GM12878 (cell line): ENCODE results near the gene ZC3H12D. TPM values are rescaled to one million over a fixed set of nuclear protein-coding genes. Genes with fewer than 3 reads are reported as not detected.

Experiments used
- ATAC-seq: fragments of 200-7000 bp; cut with Tn5 transposase; 3 replicates; pipeline ENCODE4 v1.9.1; 2020; ENCODE audit warnings: mild to moderate bottlenecking, moderate library complexity
- BruUV-seq: library from RNA; stranded (reverse); fragments of 400-500 nt; replicated peaks from 2 replicates; lab custom pipeline; 2021; lab: Mats Ljungman, UMichigan
- CTCF ChIA-PET: fragments of 300-600 bp; sonication (Branson Sonifier 250); formaldehyde crosslinking; extraction: SDS; loops from one replicate; lab custom pipeline; 2021; ENCODE audit warnings: inconsistent platforms; lab: Yijun Ruan, JAX
- POLR2A ChIA-PET: fragments of 350-600 bp; formaldehyde crosslinking; extraction: SDS; loops from one replicate; lab custom pipeline; 2021; ENCODE audit warnings: inconsistent platforms; lab: Charles Lee
- RAD21 ChIA-PET: fragments of 300-600 bp; sonication (Branson Sonifier 250); formaldehyde crosslinking; loops from one replicate; lab custom pipeline; 2023; ENCODE audit warnings: antibody characterized with exemption; ENCODE audit not compliant: unreplicated experiment; lab: Charles Lee
- SMC1A ChIA-PET: fragments of 300-600 bp; sonication (Branson Sonifier 250); formaldehyde crosslinking; loops from one replicate; lab custom pipeline; 2023; ENCODE audit not compliant: unreplicated experiment, uncharacterized antibody; lab: Charles Lee
- DNase-seq: peaks from one replicate; pipeline ENCODE4 v3.0.0-alpha.2; 2011; ENCODE audit warnings: low read depth, low spot score
- FAIRE-seq: peaks from 3 replicates; lab custom pipeline; 2011; peaks lifted over from hg19 to GRCh38; lab: Jason Lieb, UNC
- H2AFZ ChIP-seq: 2 replicates; pipeline ENCODE4 v1.6.0; 2011; ENCODE audit warnings: low read depth, low read length, control low read depth; ENCODE audit not compliant: control insufficient read depth
- H3K27ac ChIP-seq: 2 replicates; pipeline ENCODE4 v1.5.1; 2011; ENCODE audit warnings: control low read depth; ENCODE audit not compliant: control insufficient read depth, insufficient read depth
- H3K27me3 ChIP-seq, 2 experiments: replicated peaks in 1 of 2; 2 replicates each; pipeline versions ENCODE4 v1.6.0 to v1.6.1; 2011; ENCODE audit warnings: low read length in 1 of 2; ENCODE audit not compliant: control insufficient read depth in 2 of 2, insufficient read depth in 2 of 2
- H3K36me3 ChIP-seq, 2 experiments: 2 replicates each; pipeline ENCODE4 v1.5.1; 2011; ENCODE audit warnings: low read length in 1 of 2; ENCODE audit not compliant: control insufficient read depth in 2 of 2, insufficient read depth in 2 of 2
- H3K4me1 ChIP-seq: 2 replicates; pipeline ENCODE4 v1.6.1; 2011; ENCODE audit warnings: mild to moderate bottlenecking, low read length, moderate library complexity, mixed read lengths; ENCODE audit not compliant: control insufficient read depth, insufficient read depth
- H3K4me2 ChIP-seq: 2 replicates; pipeline ENCODE4 v1.6.0; 2011; ENCODE audit warnings: control low read depth; ENCODE audit not compliant: control insufficient read depth, insufficient read depth
- H3K4me3 ChIP-seq: fragments of 200-600 bp; sonication (generic); 2 replicates; pipeline ENCODE4 v1.5.1; 2016
- H3K79me2 ChIP-seq: 2 replicates; pipeline ENCODE4 v1.6.0; 2011; ENCODE audit warnings: low read length; ENCODE audit not compliant: control insufficient read depth, insufficient read depth
- H3K9ac ChIP-seq: 2 replicates; pipeline ENCODE4 v1.8.0; 2011; ENCODE audit warnings: low read length, control low read depth, mixed read lengths; ENCODE audit not compliant: control insufficient read depth, insufficient read depth
- H3K9me3 ChIP-seq: replicated peaks from 3 replicates; pipeline ENCODE4 v1.5.1; 2011; ENCODE audit warnings: mild to moderate bottlenecking, low read length; ENCODE audit not compliant: control insufficient read depth, insufficient read depth
- H4K20me1 ChIP-seq: 2 replicates; pipeline ENCODE4 v1.6.0; 2011; ENCODE audit not compliant: control insufficient read depth, insufficient read depth
- ATF7 ChIP-seq: fragments of 450-650 bp; IDR thresholded peaks from 2 replicates; pipeline ENCODE4 v1.6.1; 2016; ENCODE audit warnings: low read depth, mild to moderate bottlenecking
- KDM1A ChIP-seq: fragments of 200-600 bp; sonication (generic); IDR thresholded peaks from 2 replicates; pipeline ENCODE4 v1.6.1; 2016; ENCODE audit warnings: borderline replicate concordance
- MYB ChIP-seq: fragments of 150-350 bp; IDR thresholded peaks from 2 replicates; pipeline ENCODE4 v1.6.1; 2014; ENCODE audit warnings: mild to moderate bottlenecking, low read depth, low read length, borderline replicate concordance
- NR2F1 ChIP-seq: fragments of 450-650 bp; conservative IDR thresholded peaks from 2 replicates; pipeline ENCODE4 v1.6.1; 2017; ENCODE audit warnings: mild to moderate bottlenecking
- RBBP5 ChIP-seq: fragments of 200-600 bp; sonication (generic); conservative IDR thresholded peaks from 2 replicates; pipeline ENCODE4 v1.6.1; 2016
- RCOR1 ChIP-seq: conservative IDR thresholded peaks from 2 replicates; pipeline ENCODE4 v1.6.1; 2012; ENCODE audit warnings: low read depth, low read length, improper control_type of control experiment
- RELA ChIP-seq: fragments of 450-650 bp; IDR thresholded peaks from 2 replicates; pipeline ENCODE4 v1.8.0; 2014; ENCODE audit warnings: borderline replicate concordance; ENCODE audit not compliant: partially characterized antibody
- SMAD1 ChIP-seq: fragments of 450-650 bp; IDR thresholded peaks from 2 replicates; pipeline ENCODE4 v1.6.1; 2018; ENCODE audit warnings: mild to moderate bottlenecking, low read depth; ENCODE audit not compliant: partially characterized antibody
- SPI1 ChIP-seq: IDR thresholded peaks from 2 replicates; pipeline ENCODE4 v1.6.1; 2011; ENCODE audit warnings: low read depth, mild to moderate bottlenecking, low read length, moderate library complexity, borderline replicate concordance; ENCODE audit not compliant: insufficient read depth
- SREBF1 ChIP-seq: IDR thresholded peaks from 2 replicates; pipeline ENCODE4 v1.6.1; 2012; ENCODE audit warnings: mild to moderate bottlenecking, low read length
- TCF12 ChIP-seq: IDR thresholded peaks from 2 replicates; pipeline ENCODE4 v1.6.1; 2011; ENCODE audit warnings: low read depth, mild to moderate bottlenecking, low read length
- ZNF622 ChIP-seq: fragments of 450-650 bp; IDR thresholded peaks from 2 replicates; pipeline ENCODE4 v1.6.1; 2017; ENCODE audit warnings: mild to moderate bottlenecking, inconsistent platforms
- WGBS: methylation state at CpG from one replicate; pipeline ENCODE4 v1.1.6; 2016; ENCODE audit warnings: low lambda C conversion rate; ENCODE audit not compliant: insufficient replicate concordance, insufficient coverage; ENCODE audit errors: missing lambda C conversion rate; 5-methylcytosine and 5-hydroxymethylcytosine counted together
- in situ Hi-C: fragments of 300-500 bp; cut with MboI; formaldehyde crosslinking; loops from 9 replicates; pipeline ENCODE4 v1.14.3; 2018; ENCODE audit warnings: mixed read lengths
- intact Hi-C: fragments of 100-400 bp; cut with micrococcal nuclease; formaldehyde crosslinking; loops from one replicate; pipeline ENCODE4 v1.14.2; 2022; ENCODE audit not compliant: unreplicated experiment
- polyA plus RNA-seq, 11 experiments: library from polyadenylated mRNA; depleted of rRNA in 4 of 11; unstranded in 6 of 11; stranded (reverse) in 5 of 11; fragments of >200 nt; fragmentation: Nextera tagmentation in 4 of 11; fragmentation: Illumina TruSeq in 1 of 11; extraction: Ambion mirVana in 4 of 11; extraction: Trizol in 1 of 11; gene quantifications; 1 replicate in 1 of 11; 2 replicates in 10 of 11; pipeline versions ENCODE4 v1.2.1 to v1.2.3, GENCODE V29; 2011 to 2016; ENCODE audit warnings: inconsistent platforms in 2 of 11, missing spikeins in 2 of 11, low read depth in 1 of 11
- total RNA-seq, 4 experiments: library from RNA; depleted of rRNA in 3 of 4; stranded (reverse); fragments of >200 nt in 3 of 4; fragmentation: Illumina TruSeq in 1 of 4; extraction: Trizol in 1 of 4; gene quantifications; 2 replicates each; pipeline versions ENCODE4 v1.2.1 to v1.2.3, GENCODE V29; 2013 to 2021
- TF ChIP-seq, protein P1 (sequence below): IDR thresholded peaks from 2 replicates; pipeline ENCODE4 v1.6.1; 2012; ENCODE audit warnings: mild to moderate bottlenecking, low read depth, low read length
- TF ChIP-seq, protein P2 (sequence below): IDR thresholded peaks from 2 replicates; pipeline ENCODE4 v1.6.1; 2012; ENCODE audit warnings: low read depth, low read length, improper control_type of control experiment
- TF ChIP-seq, protein P3 (sequence below): IDR thresholded peaks from 2 replicates; pipeline ENCODE4 v1.6.1; 2011; ENCODE audit warnings: borderline replicate concordance, low read depth, mild to moderate bottlenecking, moderate library complexity, mixed read lengths, low read length; ENCODE audit not compliant: insufficient read depth; ENCODE audit errors: extremely low read length

The ZC3H12D gene
- total and polyA plus RNA-seq, 10 of the 15 experiments (the other 5 are each of a cell fraction or from before 2014, with no cell fraction given): 1.4 to 29.7 (median 8.8) TPM

DNA sequence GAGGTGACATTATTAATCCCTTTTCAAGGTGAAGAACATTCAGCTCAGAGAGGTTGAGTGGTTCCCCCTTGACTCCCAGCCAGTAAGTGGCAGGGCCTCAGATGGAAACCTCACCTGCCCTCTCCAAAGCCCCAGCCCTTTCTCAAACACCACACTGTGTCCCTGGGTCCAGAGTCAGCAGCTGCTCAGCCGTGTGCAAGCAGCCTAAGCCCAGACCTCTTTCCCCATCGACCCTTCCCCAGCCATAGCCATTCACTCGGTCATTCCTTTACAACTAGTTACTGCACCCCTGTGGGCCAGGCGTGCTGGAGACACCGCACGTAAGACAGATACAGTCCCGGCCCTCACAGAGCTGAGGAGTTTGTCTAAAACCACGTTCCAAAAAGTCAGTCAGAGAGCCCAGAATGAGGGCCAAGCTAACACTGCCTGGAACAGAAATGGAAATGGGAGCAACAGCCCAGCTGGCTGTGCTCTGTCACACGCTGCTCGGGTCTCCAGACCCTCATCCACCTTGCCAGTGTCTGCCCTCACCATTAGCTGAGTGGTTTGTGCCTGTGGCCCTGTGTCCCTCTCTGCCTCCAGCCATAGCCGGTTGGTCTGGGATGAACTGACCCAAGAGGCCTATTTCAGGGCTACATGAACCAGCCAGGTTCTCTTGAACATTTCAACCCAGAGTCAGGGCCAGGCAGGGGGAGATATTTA, 29.6 kb downstream of the ZC3H12D start (continued):
- TF ChIP-seq ZNF622: no peak
- TF ChIP-seq, protein P1, sequence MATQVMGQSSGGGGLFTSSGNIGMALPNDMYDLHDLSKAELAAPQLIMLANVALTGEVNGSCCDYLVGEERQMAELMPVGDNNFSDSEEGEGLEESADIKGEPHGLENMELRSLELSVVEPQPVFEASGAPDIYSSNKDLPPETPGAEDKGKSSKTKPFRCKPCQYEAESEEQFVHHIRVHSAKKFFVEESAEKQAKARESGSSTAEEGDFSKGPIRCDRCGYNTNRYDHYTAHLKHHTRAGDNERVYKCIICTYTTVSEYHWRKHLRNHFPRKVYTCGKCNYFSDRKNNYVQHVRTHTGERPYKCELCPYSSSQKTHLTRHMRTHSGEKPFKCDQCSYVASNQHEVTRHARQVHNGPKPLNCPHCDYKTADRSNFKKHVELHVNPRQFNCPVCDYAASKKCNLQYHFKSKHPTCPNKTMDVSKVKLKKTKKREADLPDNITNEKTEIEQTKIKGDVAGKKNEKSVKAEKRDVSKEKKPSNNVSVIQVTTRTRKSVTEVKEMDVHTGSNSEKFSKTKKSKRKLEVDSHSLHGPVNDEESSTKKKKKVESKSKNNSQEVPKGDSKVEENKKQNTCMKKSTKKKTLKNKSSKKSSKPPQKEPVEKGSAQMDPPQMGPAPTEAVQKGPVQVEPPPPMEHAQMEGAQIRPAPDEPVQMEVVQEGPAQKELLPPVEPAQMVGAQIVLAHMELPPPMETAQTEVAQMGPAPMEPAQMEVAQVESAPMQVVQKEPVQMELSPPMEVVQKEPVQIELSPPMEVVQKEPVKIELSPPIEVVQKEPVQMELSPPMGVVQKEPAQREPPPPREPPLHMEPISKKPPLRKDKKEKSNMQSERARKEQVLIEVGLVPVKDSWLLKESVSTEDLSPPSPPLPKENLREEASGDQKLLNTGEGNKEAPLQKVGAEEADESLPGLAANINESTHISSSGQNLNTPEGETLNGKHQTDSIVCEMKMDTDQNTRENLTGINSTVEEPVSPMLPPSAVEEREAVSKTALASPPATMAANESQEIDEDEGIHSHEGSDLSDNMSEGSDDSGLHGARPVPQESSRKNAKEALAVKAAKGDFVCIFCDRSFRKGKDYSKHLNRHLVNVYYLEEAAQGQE: no peak
- TF ChIP-seq, protein P2, sequence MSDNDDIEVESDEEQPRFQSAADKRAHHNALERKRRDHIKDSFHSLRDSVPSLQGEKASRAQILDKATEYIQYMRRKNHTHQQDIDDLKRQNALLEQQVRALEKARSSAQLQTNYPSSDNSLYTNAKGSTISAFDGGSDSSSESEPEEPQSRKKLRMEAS: no peak
- no peak for TF ChIP-seq MYB
- TF ChIP-seq RBBP5: no peak
- no peak for TF ChIP-seq KDM1A

- H3K4me2 ChIP-seq: no peak overlapping the region
- ATAC-seq (no peak), FAIRE-seq (no peak), DNase-seq (no peak)
- H3K79me2 ChIP-seq: no peaks in the 10 kb centered on the region
- H3K27ac ChIP-seq: no peak overlapping the region
- H3K4me3 ChIP-seq: no peak overlapping the region
- in situ Hi-C loops (no loop called here), intact Hi-C loops (no loop called here)
- no peaks in the 10 kb centered on the region for H3K27me3 ChIP-seq
- no peak overlapping the region for H3K9ac ChIP-seq
- no peak overlapping the region for H2AFZ ChIP-seq
- H4K20me1 ChIP-seq: no peaks in the 10 kb centered on the region
- H3K9me3 ChIP-seq: no peaks in the 10 kb centered on the region; the same call in 2 of the 3 replicates
- WGBS: 80% methylated on average over 15 of the region's 15 CpGs
- ChIA-PET RAD21 (interaction anchor here (1.5 kb wide), 1 partner anchor 63 kb away, joined by 5 read pairs; no protein-coding TSS in a partner anchor), POLR2A (interaction anchor here (0.7 kb wide), 1 partner anchor 34 kb away, joined by 3 read pairs; no protein-coding TSS in a partner anchor), CTCF (interaction anchor here (0.6 to 2.1 kb wide), 3 partner anchors 13 to 63 kb away, joined by 3 to 6 read pairs (median 4); no protein-coding TSS in a partner anchor), SMC1A (interaction anchor here (0.9 to 2.3 kb wide), 4 partner anchors 10 to 63 kb away, joined by 3 to 6 read pairs (median 4); no protein-coding TSS in a partner anchor)
- no TSS peak for BruUV-seq
- H3K36me3 ChIP-seq: peaks cover 11 to 29% of the 10 kb centered on the region in 2 experiments; a peak in 3 of 4 replicates
- H3K4me1 ChIP-seq: no peaks in the 10 kb centered on the region
- no peak for TF ChIP-seq RCOR1
- TF ChIP-seq NR2F1: no peak
- TF ChIP-seq, protein P3, sequence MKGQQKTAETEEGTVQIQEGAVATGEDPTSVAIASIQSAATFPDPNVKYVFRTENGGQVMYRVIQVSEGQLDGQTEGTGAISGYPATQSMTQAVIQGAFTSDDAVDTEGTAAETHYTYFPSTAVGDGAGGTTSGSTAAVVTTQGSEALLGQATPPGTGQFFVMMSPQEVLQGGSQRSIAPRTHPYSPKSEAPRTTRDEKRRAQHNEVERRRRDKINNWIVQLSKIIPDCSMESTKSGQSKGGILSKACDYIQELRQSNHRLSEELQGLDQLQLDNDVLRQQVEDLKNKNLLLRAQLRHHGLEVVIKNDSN: no peak
- no peak for TF ChIP-seq SREBF1
- TF ChIP-seq KDM1A: no peak
- TF ChIP-seq RELA: no peak
- no peak for TF ChIP-seq SMAD1
- TF ChIP-seq ZNF622: no peak
- no peak for TF ChIP-seq TCF12
- TF ChIP-seq ATF7: no peak
- TF ChIP-seq SPI1: no peak
Measured at GRCh38 chr6:149454346-149454848, 30.4 kb downstream of the ZC3H12D start.
